ENCODE results near the gene ZNF28.
"Not testable (repeated sequence)": the region's sequence is repeated elsewhere in the genome, so short reads cannot be mapped to it uniquely, and the experiment has no call there.

Gene ZNF28

DNA sequence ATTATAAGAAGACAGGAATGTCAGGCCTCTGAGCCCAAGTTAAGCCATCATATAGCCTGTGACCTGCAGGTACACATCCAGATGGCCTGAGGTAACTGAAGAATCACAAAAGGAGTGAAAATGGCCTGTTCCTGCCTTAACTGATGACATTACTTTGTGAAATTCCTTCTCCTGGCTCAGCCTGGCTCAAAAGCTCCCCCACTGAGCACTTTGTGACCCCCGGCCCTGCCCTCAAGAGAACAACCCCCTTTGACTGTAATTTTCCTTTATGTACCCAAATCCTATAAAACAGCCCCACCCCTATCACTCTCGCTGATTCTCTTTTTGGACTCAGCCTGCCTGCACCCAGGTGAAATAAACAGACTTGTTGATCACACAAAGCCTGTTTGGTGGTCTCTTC is 65.0 kb downstream of the ZNF28 start:
- not testable (repeated sequence) for FAIRE-seq

DNA sequence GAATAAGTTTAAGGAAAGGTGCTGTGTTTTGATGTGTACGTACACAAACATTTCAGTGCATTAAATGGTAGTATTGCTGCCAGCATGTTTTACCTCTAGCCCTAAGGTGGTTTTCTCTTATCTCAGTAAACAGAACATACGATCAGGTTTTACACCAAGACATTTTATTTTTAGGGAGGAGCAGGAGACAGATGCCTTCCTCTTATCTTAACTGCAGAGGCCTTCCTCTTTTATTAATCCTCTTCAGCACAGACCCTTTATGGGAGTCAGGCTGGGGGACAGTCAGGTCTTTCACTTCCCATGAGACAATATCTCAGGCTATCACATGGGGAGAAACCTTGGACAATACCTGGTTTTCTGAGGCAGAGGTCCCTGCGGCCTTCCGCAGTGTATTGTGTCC is 71.7 kb downstream of the ZNF28 start:
- FAIRE-seq: no peak

DNA sequence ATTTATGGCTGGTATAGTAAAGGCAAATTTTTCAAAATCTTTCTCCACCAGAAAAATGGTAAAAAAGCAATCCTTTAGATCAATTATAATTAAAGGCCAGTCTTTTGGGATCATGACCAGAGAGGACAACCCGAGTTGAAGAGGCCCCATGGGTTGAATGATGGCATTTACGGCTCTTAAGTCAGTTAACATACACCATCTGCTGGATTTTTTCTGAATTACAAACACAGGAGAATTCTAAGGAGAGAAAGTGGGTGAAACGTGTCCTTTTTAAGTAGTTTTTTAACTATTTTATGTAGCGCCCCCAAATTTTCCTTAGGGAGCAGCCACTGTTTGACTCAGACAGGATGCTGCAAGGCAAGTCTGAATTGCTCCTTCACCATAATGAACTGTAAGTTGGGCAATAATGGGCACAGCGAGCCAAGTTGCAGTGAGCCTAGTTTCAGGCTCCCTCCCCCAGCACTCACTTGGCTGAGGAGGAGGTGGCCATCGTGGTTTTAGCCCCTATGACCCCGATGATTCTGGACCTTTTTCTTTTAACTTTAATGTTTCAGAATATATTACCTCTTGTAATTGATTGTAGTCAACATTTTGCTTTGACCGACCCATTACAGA is 73.0 kb downstream of the ZNF28 start:
- no peak for FAIRE-seq

All from endometrium (tissue), 2 donors.